NCI-H2029 treated with DMSO at 0.1 percent for 48 hours (cell line): ENCODE measurements around the gene HMGXB4.

Source experiments
- DNase-seq: peaks from one replicate; lab custom pipeline; 2025; lab: John Stamatoyannopoulos, UW

Gene HMGXB4

DNA sequence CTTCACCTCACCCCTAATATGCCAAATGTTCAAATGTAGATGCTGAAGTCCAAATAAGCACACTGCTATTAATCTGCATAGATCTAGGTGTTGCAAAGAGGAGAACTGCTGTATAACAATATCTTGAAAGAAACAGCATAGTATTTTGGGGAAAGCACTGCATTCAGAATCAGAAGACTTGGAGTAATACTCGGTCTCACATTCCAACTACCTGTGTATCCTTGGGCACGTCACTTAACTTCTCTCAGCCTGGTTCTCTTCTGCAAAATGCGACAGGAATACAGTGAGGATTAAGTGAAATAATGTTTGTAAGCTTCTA, 332 bp upstream of the HMGXB4 start:
- no peak for DNase-seq

- no peak for DNase-seq
Observed at GRCh38 chr22:35258191-35258988, 1.1 kb downstream of the HMGXB4 start.

DNA sequence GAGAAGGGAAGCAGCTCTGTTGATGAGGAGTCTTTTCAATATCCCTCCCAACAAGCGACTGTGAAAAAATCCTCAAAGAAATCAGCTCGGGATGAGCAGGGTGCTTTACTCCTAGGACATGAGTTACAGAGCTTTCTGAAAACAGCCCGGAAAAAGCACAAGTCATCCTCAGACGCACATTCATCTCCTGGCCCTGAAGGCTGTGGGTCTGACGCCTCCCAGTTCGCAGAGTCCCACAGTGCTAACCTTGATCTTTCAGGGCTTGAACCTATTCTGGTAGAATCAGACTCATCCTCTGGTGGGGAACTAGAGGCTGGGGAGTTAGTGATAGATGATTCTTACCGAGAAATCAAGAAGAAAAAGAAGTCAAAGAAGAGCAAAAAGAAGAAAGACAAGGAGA, 7.7 kb downstream of the HMGXB4 start:
- no peak for DNase-seq

DNA sequence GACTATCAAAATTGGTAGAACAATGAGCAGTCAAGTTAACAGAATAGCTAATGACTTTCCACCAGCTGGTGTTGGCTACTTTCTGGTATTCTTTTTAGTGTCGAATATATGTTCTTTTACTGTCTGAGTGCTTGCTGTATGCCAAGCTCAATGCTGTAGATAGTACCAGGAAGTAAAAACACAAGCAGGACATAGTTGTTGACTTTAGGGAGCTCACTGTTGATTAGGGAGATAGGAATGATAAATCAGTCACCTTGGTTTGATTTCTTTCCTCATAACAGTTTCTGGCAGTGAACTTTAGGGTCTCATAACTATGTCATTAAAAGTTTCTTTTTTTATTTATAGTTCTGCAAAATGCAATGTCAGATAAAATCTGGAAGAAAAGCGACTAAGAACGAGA, 9.0 kb downstream of the HMGXB4 start:
- no peak for DNase-seq

- no peak for DNase-seq
Observed at GRCh38 chr22:35269630-35270029, 12.3 kb downstream of the HMGXB4 start.

DNA sequence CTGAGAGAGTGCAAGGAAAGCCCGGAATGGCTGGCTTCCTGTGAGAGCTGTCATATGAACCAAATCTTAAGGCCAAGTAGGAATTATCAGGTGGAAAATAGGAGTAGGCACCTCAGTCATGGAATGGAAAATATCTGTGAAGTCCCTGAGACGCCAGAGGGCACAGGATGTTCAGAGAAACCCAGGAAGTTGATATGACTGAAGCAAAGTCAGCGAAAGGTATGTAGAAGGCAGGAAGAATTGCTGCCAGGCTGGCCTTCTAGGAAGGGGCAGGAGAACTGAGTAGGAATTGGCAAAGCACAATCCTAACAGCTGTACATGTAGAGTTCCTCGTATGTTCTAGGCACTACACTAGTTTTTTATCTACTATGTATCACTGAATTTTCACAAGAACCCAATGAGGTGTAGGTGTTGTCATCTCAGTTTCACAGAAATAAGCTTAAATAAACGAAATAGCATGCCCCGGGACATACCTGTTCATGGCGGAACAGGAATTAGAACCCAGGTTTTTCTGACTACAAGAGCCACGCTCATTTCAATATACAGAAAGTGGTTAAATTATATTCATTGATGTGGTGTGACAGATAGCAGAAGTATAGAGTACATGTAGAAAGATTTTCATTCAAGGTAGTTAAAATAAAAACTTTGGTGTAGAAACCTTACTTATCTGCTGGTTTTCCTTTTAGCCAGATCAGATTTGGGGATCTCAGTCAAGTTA, 17.0 kb downstream of the HMGXB4 start:
- DNase-seq, result no peak

DNA sequence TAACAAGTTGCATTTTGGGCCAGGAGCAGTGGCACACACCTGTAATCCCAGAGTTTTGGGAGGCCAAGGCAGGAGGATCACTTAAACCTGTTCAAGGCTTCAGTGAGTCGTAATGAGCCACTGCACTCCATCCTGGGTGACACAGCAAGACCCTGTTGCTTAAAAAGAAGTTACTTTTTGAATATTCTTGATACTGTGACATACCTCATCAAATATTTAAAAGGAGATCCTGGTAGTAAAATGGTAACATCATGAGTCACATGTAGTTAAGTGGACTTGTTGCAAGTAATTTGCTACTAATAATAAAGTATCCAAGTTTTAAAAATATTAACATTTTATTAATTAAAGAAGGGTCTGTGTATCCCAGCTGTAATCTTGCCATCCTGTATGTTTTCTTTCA, 18.3 kb downstream of the HMGXB4 start:
- no peak for DNase-seq

GRCh38 chr22:35276019-35276418, 18.7 kb downstream of the HMGXB4 start:
- DNase-seq, result no peak

DNA sequence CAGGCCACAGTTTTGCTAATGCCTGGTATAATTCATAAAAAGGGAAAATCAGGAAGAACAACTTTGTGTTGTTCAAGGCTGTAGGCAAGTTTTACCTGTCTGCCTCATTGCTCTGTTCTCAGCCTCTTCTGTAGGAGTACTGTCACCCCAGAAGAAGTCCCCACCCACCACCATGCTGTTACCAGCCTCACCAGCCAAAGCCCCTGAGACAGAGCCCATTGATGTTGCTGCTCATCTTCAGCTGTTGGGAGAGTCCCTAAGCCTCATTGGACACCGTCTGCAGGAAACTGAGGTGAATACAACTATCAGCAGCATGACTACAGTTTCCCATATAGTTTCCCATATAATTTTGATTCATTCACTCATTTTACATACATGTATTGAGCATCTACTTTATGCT, 30.8 kb downstream of the HMGXB4 start:
- no peak for DNase-seq

GRCh38 chr22:35292786-35293185, 35.5 kb downstream of the HMGXB4 start:
- DNase-seq, result no peak

- DNase-seq, result no peak
Observed at GRCh38 chr22:35296051-35296450, 38.8 kb downstream of the HMGXB4 start.

- no peak for DNase-seq
Observed at GRCh38 chr22:35299217-35299672, 42.0 kb downstream of the HMGXB4 start.

- peak; percentile 83 for DNase-seq
Observed at GRCh38 chr22:35299673-35300499, 42.6 kb downstream of the HMGXB4 start, which contains the start of gene TOM1. Gene TOM1, plus strand, starts transcription at chr22:35299894. Its CDS starts 35 bp downstream, at chr22:35299929.

GRCh38 chr22:35301372-35301874, 44.1 kb downstream of the HMGXB4 start:
- DNase-seq, result no peak

GRCh38 chr22:35303029-35303624, 45.8 kb downstream of the HMGXB4 start:
- no peak for DNase-seq

DNA sequence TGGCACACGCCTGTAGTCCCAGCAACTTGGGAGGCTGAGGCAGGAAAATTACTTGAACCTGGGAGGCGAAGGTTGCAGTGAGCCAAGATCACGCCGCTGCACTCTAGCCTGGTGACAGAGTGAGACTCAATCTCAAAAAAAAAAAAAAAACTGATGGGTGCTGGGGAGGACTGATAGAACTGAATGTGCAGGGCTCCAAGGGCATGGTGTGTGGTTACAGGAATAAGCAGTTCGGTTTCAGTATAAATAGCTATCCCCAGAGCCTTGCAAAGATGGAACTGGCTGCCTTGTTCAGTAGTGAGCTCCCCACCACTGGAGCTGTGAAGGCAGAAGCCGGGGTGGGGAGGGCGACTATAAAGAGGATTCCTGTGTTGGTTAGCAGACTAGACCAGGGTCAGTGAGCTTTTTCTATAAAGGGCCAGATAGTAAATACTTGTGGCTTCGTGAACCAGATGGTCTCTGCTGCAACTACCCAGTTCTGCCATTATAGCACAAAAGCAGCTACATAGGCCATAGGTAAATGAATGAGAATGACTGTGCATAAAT, 48.3 kb downstream of the HMGXB4 start:
- DNase-seq, result no peak

GRCh38 chr22:35306350-35306967, 49.2 kb downstream of the HMGXB4 start:
- no peak for DNase-seq

GRCh38 chr22:35307372-35307771, 50.1 kb downstream of the HMGXB4 start:
- no peak for DNase-seq

GRCh38 chr22:35307892-35308291, 50.6 kb downstream of the HMGXB4 start:
- DNase-seq, result no peak

GRCh38 chr22:35308480-35309021, 51.3 kb downstream of the HMGXB4 start:
- no peak for DNase-seq
